ENCODE data around the gene UBE2E3.
A peak's percentile ranks its signal among the peaks of the same experiment; 100 is the strongest.

Gene UBE2E3

GRCh38 chr2:180980106-180980942 is at the start of gene UBE2E3:
Gene UBE2E3, plus strand, starts transcription at chr2:180980605. Its CDS starts 1,438 bp downstream, at chr2:180982043.
- DNase-seq, result peak; percentile 85

- no peak for DNase-seq
Observed at GRCh38 chr2:180931841-180932240, 48.6 kb upstream of the UBE2E3 start.

GRCh38 chr2:180933332-180933731 is 47.1 kb upstream of the UBE2E3 start:
- DNase-seq, result no peak

GRCh38 chr2:180934911-180935310 is 45.5 kb upstream of the UBE2E3 start:
- DNase-seq, result no peak

- peak; percentile 40 for DNase-seq
Observed at GRCh38 chr2:180937480-180937879, 42.9 kb upstream of the UBE2E3 start.

- no peak for DNase-seq
Observed at GRCh38 chr2:180938451-180938850, 42.0 kb upstream of the UBE2E3 start.

- DNase-seq, result no peak
Observed at GRCh38 chr2:180943275-180943674, 37.1 kb upstream of the UBE2E3 start.

- DNase-seq, result no peak
Observed at GRCh38 chr2:180944372-180944771, 36.0 kb upstream of the UBE2E3 start.

- no peak for DNase-seq
Observed at GRCh38 chr2:180947208-180947689, 33.2 kb upstream of the UBE2E3 start.

- no peak for DNase-seq
Observed at GRCh38 chr2:180949896-180950295, 30.5 kb upstream of the UBE2E3 start.

GRCh38 chr2:180952082-180952481 is 28.3 kb upstream of the UBE2E3 start:
- no peak for DNase-seq

GRCh38 chr2:180952731-180953336 is 27.6 kb upstream of the UBE2E3 start:
- no peak for DNase-seq

GRCh38 chr2:180953550-180953949 is 26.9 kb upstream of the UBE2E3 start:
- no peak for DNase-seq

GRCh38 chr2:180955101-180955500 is 25.3 kb upstream of the UBE2E3 start:
- no peak for DNase-seq

- DNase-seq, result no peak
Observed at GRCh38 chr2:180959787-180960186, 20.6 kb upstream of the UBE2E3 start.

GRCh38 chr2:180960982-180961381 is 19.4 kb upstream of the UBE2E3 start:
- no peak for DNase-seq

GRCh38 chr2:180962727-180963314 is 17.6 kb upstream of the UBE2E3 start:
- no peak for DNase-seq

- DNase-seq, result no peak
Observed at GRCh38 chr2:180966378-180966777, 14.0 kb upstream of the UBE2E3 start.

GRCh38 chr2:180969124-180969523 is 11.3 kb upstream of the UBE2E3 start:
- no peak for DNase-seq

GRCh38 chr2:180970016-180970415 is 10.4 kb upstream of the UBE2E3 start:
- no peak for DNase-seq

- DNase-seq, result no peak
Observed at GRCh38 chr2:180971811-180972210, 8.6 kb upstream of the UBE2E3 start.

- DNase-seq, result no peak
Observed at GRCh38 chr2:180975585-180975984, 4.8 kb upstream of the UBE2E3 start.

- no peak for DNase-seq
Observed at GRCh38 chr2:180978903-180979748, 1.3 kb upstream of the UBE2E3 start.

Data from CD4-positive, alpha-beta T cell treated with Interleukin-12 subunit alpha and Interleukin-12 subunit beta, for 1 hour (primary cell).